ENCODE data around the gene LRRC10B. TPM values are rescaled to one million over a fixed set of nuclear protein-coding genes. Genes with fewer than 3 reads are reported as not detected.
A peak's percentile ranks its signal among the peaks of the same experiment; 100 is the strongest.

The LRRC10B gene
- total and polyA plus RNA-seq, 2 donors from 2014 or later, result 1.0 to 2.9 TPM

DNA sequence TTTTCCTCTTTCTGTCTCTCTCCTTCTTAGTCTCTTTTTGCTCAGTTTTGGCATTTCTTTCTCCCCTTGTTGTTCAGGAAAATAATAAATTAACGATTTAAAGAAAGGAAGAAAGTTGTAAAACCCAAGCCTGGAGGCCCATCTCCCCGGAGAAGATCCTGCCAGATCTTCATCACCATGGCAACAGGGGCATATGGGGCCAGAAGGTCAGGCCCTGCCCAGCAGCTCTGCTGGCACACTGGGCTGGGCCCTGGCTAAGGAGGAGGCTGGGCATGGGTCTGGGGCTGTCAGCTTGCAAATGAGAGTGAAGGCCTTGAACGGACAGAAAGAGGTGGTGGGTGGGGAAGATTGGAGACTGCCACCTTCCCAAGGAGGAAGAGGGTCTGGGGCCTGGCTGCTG lies 2.8 kb downstream of the LRRC10B start:
- FAIRE-seq (no peak), DNase-seq (no peak)
- intact Hi-C loops (cut with DNase I), result no loop called here
- H3K4me3 ChIP-seq (ENCODE audit: low read length in 3 of 3), result no peak overlapping the region
- no peaks in the 10 kb centered on the region for H3K9me3 ChIP-seq (ENCODE audit: control insufficient read depth in 2 of 3, insufficient read depth in 1 of 3, low read length in 3 of 3)
- no peaks in the 10 kb centered on the region for H3K36me3 ChIP-seq (ENCODE audit: control insufficient read depth in 2 of 3, insufficient read depth in 3 of 3, low read length in 3 of 3)
- TF ChIP-seq, protein P1, sequence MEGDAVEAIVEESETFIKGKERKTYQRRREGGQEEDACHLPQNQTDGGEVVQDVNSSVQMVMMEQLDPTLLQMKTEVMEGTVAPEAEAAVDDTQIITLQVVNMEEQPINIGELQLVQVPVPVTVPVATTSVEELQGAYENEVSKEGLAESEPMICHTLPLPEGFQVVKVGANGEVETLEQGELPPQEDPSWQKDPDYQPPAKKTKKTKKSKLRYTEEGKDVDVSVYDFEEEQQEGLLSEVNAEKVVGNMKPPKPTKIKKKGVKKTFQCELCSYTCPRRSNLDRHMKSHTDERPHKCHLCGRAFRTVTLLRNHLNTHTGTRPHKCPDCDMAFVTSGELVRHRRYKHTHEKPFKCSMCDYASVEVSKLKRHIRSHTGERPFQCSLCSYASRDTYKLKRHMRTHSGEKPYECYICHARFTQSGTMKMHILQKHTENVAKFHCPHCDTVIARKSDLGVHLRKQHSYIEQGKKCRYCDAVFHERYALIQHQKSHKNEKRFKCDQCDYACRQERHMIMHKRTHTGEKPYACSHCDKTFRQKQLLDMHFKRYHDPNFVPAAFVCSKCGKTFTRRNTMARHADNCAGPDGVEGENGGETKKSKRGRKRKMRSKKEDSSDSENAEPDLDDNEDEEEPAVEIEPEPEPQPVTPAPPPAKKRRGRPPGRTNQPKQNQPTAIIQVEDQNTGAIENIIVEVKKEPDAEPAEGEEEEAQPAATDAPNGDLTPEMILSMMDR (IDR thresholded peaks at IDR 0.05; ENCODE audit: borderline replicate concordance, extremely low read depth, insufficient read depth), result no peak
- peaks cover 7% of the 10 kb centered on the region for H3K27me3 ChIP-seq (ENCODE audit: control insufficient read depth, insufficient read depth, low read length)
- H3K9ac ChIP-seq (ENCODE audit: low read length in 3 of 3), result no peak overlapping the region
- peaks cover 0 to 6% (median 0%) of the 10 kb centered on the region in 3 donors for H3K4me1 ChIP-seq (ENCODE audit: control insufficient read depth in 2 of 3, insufficient read depth in 2 of 3, low read depth in 1 of 3, low read length in 3 of 3)
- peak overlapping the region in 1 of 2 donors; percentile 4 for H3K27ac ChIP-seq (ENCODE audit: low read depth in 2 of 2, low read length in 2 of 2)

DNA sequence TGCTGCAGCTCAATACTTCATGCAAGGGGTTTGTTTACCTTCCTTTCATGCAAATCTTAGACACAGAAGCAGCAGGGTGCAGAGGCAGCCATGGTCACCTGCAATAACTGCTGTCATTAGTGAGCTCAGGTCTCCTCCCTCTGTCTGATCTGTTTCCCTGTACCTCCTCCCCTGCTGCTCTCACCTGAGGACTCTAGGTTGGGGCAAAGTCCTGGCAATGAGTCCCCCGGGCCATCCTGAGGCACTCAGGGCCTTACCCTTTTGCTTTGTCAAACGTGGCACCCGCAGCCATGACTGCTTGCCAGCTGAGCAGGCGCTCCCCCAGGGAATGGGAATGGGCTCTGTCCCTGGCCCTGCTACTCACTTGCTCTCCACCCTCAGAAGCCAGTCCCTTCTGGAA lies 3.9 kb downstream of the LRRC10B start:
- FAIRE-seq, result no peak
- TF ChIP-seq, protein P1 (IDR thresholded peaks at IDR 0.05; ENCODE audit: borderline replicate concordance, extremely low read depth, insufficient read depth), result no peak
- no peak overlapping the region for H3K4me3 ChIP-seq (ENCODE audit: low read length in 3 of 3)
- no peak for DNase-seq
- H3K4me1 ChIP-seq (ENCODE audit: control insufficient read depth in 2 of 3, insufficient read depth in 2 of 3, low read depth in 1 of 3, low read length in 3 of 3), result peaks cover 0 to 8% (median 3%) of the 10 kb centered on the region in 3 donors
- no peaks in the 10 kb centered on the region for H3K36me3 ChIP-seq (ENCODE audit: control insufficient read depth in 2 of 3, insufficient read depth in 3 of 3, low read length in 3 of 3)
- intact Hi-C loops (cut with DNase I), result no loop called here
- H3K27me3 ChIP-seq (ENCODE audit: control insufficient read depth, insufficient read depth, low read length), result peaks cover 3% of the 10 kb centered on the region
- no peak overlapping the region for H3K9ac ChIP-seq (ENCODE audit: low read length in 3 of 3)
- no peak overlapping the region for H3K27ac ChIP-seq (ENCODE audit: low read depth in 2 of 2, low read length in 2 of 2)
- H3K9me3 ChIP-seq (ENCODE audit: control insufficient read depth in 2 of 3, insufficient read depth in 1 of 3, low read length in 3 of 3), result no peaks in the 10 kb centered on the region

DNA sequence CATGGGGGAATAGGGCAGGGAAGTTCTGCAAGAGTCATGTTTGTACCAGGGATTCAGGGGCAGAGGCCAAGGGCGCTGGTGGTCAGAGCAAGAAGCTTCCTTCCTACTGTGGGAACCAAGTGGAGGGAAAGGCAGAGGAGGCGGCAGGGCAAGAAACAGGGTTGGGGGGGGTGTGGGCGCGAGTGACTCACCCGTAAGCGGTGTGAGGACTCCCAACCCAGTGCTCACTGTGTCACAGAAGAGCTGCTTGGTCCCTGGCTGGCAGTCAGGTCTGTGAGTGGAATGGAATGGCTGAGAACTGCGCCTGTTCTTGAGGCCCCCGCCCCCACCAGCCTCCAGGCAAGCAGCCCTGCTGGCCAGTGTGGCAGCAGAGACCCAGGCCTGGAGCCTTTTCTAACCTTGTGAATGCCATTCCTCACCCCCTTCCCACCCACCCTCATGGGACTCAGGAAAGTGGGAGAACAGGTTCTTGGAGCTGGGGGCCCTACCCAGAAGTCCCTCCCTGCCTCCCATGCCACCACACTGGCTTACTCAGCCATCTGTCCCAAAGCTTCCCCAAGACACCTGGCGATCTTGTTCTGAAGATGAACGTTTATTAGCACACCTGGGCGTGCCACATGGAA lies 4.7 kb downstream of the LRRC10B start:
- intact Hi-C loops (cut with DNase I), result no loop called here
- H3K4me3 ChIP-seq (ENCODE audit: low read length in 3 of 3), result no peak overlapping the region
- peaks cover 0 to 8% (median 3%) of the 10 kb centered on the region in 3 donors for H3K4me1 ChIP-seq (ENCODE audit: control insufficient read depth in 2 of 3, insufficient read depth in 2 of 3, low read depth in 1 of 3, low read length in 3 of 3)
- no peak overlapping the region for H3K27ac ChIP-seq (ENCODE audit: low read depth in 2 of 2, low read length in 2 of 2)
- no peaks in the 10 kb centered on the region for H3K36me3 ChIP-seq (ENCODE audit: control insufficient read depth in 2 of 3, insufficient read depth in 3 of 3, low read length in 3 of 3)
- FAIRE-seq, result no peak
- no peaks in the 10 kb centered on the region for H3K9me3 ChIP-seq (ENCODE audit: control insufficient read depth in 2 of 3, insufficient read depth in 1 of 3, low read length in 3 of 3)
- TF ChIP-seq, protein P1 (IDR thresholded peaks at IDR 0.05; ENCODE audit: borderline replicate concordance, extremely low read depth, insufficient read depth), result no peak
- DNase-seq, result peak in 3 of 5 donors; percentile 68 to 75 (median 72)
- no peak overlapping the region for H3K9ac ChIP-seq (ENCODE audit: low read length in 3 of 3)
- H3K27me3 ChIP-seq (ENCODE audit: control insufficient read depth, insufficient read depth, low read length), result no peaks in the 10 kb centered on the region

Measured in kidney (tissue), 14 donors.